NCI-H2081 treated with DMSO at 0.1 percent for 48 hours (cell line): Measurements from ENCODE around the gene SIT1.
"Not testable (repeated sequence)": the region's sequence is repeated elsewhere in the genome, so short reads cannot be mapped to it uniquely, and the experiment has no call there.

Experiments used
- DNase-seq: peaks from one replicate; lab custom pipeline; 2025; lab: John Stamatoyannopoulos, UW

The SIT1 gene

GRCh38 chr9:35660966-35661415 is 10.3 kb upstream of the SIT1 start:
- DNase-seq = no peak

GRCh38 chr9:35659340-35659739 is 8.6 kb upstream of the SIT1 start:
- no peak for DNase-seq

GRCh38 chr9:35658968-35659220 is 8.2 kb upstream of the SIT1 start:
- DNase-seq = no peak

- peak; percentile 89 for DNase-seq
Observed at GRCh38 chr9:35658137-35658967, 7.6 kb upstream of the SIT1 start, which contains the start of gene CCDC107. Gene CCDC107, plus strand, starts transcription at chr9:35658292. Its CDS starts 88 bp downstream, at chr9:35658380.

GRCh38 chr9:35657546-35658136 is 6.9 kb upstream of the SIT1 start, which contains the start of gene RMRP:
Gene RMRP, minus strand, starts transcription at chr9:35658019.
- DNase-seq = peak; percentile 98

- DNase-seq = no peak
Observed at GRCh38 chr9:35656831-35657545, 6.3 kb upstream of the SIT1 start.

GRCh38 chr9:35656348-35656747 is 5.6 kb upstream of the SIT1 start:
- DNase-seq = no peak

- DNase-seq = no peak
Observed at GRCh38 chr9:35653611-35654010, 2.9 kb upstream of the SIT1 start.

- DNase-seq = no peak
Observed at GRCh38 chr9:35652829-35653209, 2.1 kb upstream of the SIT1 start.

GRCh38 chr9:35651956-35652828 is 1.5 kb upstream of the SIT1 start:
- no peak for DNase-seq

GRCh38 chr9:35649431-35650340 is 1.0 kb downstream of the SIT1 start:
- no peak for DNase-seq

- DNase-seq = peak; percentile 58
Observed at GRCh38 chr9:35646533-35647265, 4.0 kb downstream of the SIT1 start.

- no peak for DNase-seq
Observed at GRCh38 chr9:35646153-35646532, 4.6 kb downstream of the SIT1 start.

GRCh38 chr9:35645736-35646135 is 5.0 kb downstream of the SIT1 start:
- DNase-seq = not testable (repeated sequence)

- DNase-seq = no peak
Observed at GRCh38 chr9:35643046-35643445, 7.7 kb downstream of the SIT1 start.

- DNase-seq = not testable (repeated sequence)
Observed at GRCh38 chr9:35641478-35641877, 9.3 kb downstream of the SIT1 start.

- not testable (repeated sequence) for DNase-seq
Observed at GRCh38 chr9:35640431-35640830, 10.3 kb downstream of the SIT1 start.

- no peak for DNase-seq
Observed at GRCh38 chr9:35639631-35640030, 11.1 kb downstream of the SIT1 start.

GRCh38 chr9:35639225-35639624 is 11.5 kb downstream of the SIT1 start:
- DNase-seq = not testable (repeated sequence)

- DNase-seq = not testable (repeated sequence)
Observed at GRCh38 chr9:35638751-35639150, 12.0 kb downstream of the SIT1 start.
